RCC 7860 (cell line): ENCODE measurements around the gene SPRING1.

Experiments
- DNase-seq: peaks from one replicate; pipeline ENCODE4 v3.0.0-alpha.2; 2015; ENCODE audit warnings: low spot score
- FAIRE-seq: peaks from 2 replicates; lab custom pipeline; 2012; peaks lifted over from hg19 to GRCh38; lab: Jason Lieb, UNC

The SPRING1 gene

DNA sequence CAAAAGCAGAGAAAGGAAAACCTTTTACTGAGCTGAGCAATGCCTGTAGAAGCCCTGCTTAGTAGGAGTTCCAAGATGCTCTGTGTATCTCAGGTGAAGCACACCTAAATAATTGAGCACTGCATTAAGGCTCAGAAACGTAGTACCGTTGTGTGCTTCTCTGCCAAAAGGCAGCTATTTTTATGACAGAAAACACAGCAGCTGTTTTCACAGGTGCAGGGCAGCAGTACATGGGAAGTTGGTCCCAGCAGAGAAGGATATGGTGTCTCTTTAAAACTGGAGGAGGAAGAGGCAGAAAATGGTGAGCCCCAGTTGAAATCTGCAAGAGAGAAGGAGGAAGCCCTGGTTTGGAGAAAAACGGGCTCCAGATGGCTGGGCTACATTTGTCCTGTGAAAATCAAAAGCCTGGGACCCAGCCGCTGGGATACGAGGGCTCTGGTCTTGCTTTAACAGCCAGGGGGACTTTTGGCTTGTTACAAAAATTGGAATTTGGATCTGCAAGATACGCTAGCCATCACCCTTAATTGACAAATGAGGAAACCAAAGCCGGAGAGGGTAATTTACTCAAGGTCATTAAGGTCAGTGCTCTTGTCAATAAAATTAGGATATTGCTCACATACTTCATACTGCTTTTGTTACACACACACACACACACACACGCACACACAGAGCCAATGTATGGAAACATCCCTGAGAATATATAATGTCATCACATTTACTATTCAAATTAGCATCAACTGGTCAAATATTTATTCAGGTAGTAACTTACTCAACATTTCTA lies 27.3 kb downstream of the SPRING1 start:
- DNase-seq, result no peak

GRCh38 chr12:116709768-116710167 lies 28.1 kb downstream of the SPRING1 start:
- DNase-seq (no peak), FAIRE-seq (no peak)

More for the DNA sequence above, 27.3 kb downstream of the SPRING1 start:
- FAIRE-seq, result no peak

- FAIRE-seq (no peak), DNase-seq (peak; percentile 47)
These were observed 28.8 kb downstream of the SPRING1 start for GRCh38 chr12:116708826-116709756.

DNA sequence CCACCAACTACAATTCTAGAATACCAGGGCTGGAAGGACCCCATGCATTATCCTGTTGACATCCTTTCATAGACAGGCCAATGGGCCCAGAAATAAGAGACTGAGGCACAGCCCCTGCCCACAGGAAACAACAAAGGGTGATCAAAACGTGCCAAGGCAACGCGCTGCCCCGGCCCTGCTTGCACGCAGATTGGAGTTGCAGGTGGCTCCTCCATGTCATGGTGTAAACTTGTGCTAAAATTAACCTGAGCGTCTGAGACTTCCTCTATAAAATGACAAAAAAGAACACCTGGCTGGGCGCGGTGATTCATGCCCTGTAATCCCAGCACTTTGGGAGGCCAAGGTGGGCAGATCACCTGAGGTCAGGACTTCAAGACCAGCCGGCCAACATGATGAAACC lies 30.1 kb downstream of the SPRING1 start:
- DNase-seq, result no peak
- FAIRE-seq, result no peak

- peak; percentile 35 for DNase-seq
- no peak for FAIRE-seq
These were observed 34.6 kb downstream of the SPRING1 start for GRCh38 chr12:116703214-116703795.

DNA sequence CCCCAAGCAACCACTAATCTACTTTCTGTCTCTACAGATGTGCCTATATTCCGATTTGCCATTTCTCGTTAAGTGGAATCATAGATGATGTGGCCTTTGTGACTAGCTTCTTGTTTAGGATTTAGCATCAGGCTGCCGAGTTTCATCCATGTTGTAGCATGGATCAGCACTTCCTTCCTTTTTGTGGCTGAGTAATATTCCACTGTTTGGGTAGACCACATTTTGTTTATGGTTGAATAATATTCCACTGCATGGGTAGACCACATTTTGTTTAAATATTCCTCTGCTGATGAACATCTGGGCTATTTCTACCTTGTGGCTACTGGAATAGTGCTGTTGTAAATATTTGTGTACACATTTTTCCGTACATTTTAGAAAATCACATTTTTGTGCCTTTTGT lies 36.4 kb downstream of the SPRING1 start:
- FAIRE-seq, result no peak
- no peak for DNase-seq

- no peak for DNase-seq
These were observed 37.8 kb downstream of the SPRING1 start for GRCh38 chr12:116700066-116700465.

GRCh38 chr12:116698554-116699075 lies 39.3 kb downstream of the SPRING1 start:
- FAIRE-seq (no peak), DNase-seq (no peak)

More at GRCh38 chr12:116700066-116700465, 37.8 kb downstream of the SPRING1 start:
- FAIRE-seq, result no peak

GRCh38 chr12:116698116-116698515 lies 39.8 kb downstream of the SPRING1 start:
- FAIRE-seq (no peak), DNase-seq (no peak)

DNA sequence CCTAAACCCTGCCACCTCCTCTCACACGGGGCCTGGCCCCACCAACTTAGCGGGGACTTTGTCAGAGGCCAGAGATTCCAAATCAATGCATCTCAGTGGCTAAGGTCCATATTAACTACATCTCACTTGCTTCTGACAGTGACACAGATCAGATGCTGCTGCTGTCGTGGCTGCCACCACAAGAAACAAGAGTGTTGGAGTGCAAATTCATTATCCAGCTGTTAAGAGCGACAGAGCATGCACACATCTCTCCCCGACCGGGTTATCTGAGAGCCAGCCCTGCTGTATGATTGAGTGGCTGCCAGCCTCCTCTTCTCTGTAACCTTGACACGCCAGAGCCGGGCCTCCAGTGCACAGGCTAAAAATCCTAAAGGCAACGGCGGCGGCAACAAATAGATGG lies 40.2 kb downstream of the SPRING1 start:
- DNase-seq (no peak), FAIRE-seq (no peak)

GRCh38 chr12:116697305-116697704 lies 40.6 kb downstream of the SPRING1 start:
- FAIRE-seq, result no peak
- DNase-seq, result no peak

DNA sequence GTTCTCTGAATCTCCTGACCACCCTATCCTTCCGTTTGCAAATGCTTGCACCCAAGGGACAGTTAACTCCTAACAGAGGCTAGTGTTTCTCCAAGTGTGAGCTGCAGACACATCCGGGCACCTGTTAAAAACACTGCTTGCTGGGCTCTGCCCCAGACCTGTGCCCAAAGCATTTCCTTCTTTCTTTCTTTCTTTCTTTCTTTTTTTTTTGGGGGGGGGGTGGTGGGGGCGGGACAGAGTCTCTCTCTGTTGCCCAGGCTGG lies 42.5 kb downstream of the SPRING1 start:
- no peak for DNase-seq
- no peak for FAIRE-seq

DNA sequence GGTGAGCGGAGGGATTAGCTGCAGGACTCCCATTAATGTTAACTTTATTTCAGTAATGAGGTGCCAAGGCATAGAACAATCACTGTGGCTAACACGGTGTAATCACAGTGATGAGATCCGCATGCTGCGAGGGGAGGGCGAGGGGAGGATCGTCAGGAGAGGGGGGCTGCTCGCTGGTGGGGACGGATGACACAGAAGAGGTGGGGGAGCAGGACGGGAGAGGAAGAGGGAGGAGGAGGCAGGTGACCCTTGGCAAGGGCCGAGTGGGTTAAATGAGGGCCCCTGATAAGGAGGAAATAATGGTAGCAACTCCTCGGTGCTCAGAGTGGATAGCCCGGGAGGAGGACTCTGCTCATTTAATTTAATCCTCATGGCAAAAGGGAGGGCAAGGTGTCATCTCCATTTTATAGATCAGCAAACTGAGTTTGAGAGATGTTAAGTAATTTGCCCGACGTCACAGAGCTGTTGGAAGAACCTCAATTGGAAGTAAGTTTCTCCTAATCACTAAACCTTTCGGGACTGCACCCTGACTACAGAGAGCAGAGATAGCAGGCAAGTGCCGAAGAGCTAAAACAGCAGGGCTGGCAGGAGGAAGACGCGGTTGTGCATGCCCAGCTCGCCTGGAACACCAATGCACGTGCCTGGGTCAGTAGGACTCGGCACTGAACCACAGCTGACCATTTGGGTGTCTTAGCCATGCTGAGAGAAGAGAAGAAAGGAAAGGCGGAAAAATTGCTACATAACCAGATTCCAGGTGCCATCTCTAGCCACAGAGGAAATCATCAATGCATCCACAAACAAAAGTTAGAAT lies 43.0 kb downstream of the SPRING1 start:
- FAIRE-seq, result no peak
- no peak for DNase-seq

DNA sequence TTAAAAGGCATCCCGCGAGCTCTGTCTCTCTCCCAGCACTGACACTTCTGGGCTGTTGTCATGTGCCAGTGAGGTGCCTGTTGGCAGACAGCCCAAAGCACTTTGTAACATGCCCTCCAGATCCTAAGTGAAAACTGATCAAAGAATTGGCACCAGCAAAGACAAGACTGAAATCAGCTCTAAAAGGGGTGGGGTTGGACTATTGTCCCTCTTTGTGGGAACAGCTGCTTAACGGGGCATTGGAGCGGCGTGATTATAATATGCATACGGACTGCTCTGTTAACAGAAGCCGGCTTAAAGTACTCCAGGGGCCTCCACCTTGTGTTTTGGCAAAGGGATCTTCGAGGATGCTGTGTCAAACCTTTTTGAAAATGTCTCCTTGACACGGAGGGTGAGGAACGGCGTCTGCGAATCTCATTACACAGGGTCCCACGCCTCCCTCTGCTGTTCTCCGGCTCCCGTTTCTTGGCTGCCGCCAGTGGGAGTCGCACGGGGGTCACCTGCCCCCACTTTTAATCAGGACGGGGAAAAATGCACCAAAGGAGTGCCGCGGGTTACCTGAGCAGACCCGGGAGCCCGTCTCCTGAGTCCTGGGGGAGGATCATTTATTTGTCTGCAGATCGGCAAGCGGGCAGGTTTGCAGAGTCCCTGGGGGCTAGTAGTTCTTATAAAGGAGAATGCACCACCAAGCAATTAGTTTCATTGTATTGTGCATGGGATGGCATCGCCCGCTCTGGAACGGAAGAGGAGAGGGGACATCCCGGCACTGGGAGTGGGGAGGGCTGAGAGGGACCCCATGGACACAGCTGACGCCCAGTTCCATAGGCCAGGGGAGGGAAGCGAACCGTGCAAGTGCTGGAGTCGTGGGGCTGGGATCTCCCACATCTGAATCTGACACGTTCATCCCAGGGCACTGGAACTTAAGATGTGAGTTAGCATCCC lies 44.3 kb downstream of the SPRING1 start:
- FAIRE-seq (no peak), DNase-seq (no peak)

- no peak for DNase-seq
- FAIRE-seq, result no peak
These were observed 45.3 kb downstream of the SPRING1 start for GRCh38 chr12:116692605-116693004.

GRCh38 chr12:116691636-116692035 lies 46.2 kb downstream of the SPRING1 start:
- FAIRE-seq (no peak), DNase-seq (no peak)

- FAIRE-seq, result no peak
- no peak for DNase-seq
These were observed 46.7 kb downstream of the SPRING1 start for GRCh38 chr12:116691205-116691604.

DNA sequence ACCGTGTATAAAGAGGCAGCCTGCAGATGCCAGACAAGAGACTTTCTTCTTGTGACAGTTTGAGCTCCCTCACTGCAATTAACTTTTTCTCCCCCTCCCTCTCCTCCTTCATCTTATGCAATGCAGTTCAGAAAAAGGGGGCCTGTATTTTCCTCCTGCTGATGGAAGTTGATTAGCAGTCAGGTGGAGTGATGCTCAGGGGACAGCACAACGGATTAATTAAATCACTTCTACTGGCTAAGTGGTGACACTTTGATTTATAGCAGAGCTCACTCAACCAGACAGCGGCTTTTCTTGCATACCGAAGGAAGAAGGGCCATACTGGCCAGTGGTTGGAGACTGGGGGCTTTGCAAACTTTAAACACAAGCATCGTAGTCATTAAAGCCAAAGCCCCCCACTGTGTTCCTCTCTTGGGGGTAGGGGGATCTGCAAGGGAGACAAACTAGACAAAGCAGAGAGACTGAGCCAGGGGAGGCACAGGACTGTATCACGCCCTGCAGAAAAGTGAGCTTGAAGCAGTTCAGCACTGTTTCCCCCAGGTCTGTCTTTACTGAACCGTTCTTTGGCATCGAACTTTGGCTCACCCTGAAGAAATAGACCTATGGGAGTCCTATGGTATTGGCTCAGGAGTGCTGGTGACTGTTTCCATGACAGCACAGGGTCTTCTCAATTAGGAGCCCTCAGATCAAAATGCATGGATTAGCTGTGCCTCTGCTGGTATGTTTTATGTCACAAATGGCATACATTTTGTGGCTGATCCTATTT lies 47.7 kb downstream of the SPRING1 start:
- FAIRE-seq (no peak), DNase-seq (no peak)

- DNase-seq (no peak), FAIRE-seq (no peak)
These were observed 48.3 kb downstream of the SPRING1 start for GRCh38 chr12:116689521-116689920.
